Astrocyte (in vitro differentiated cells and primary cell): Measurements from ENCODE around the gene USP48. TPM values are rescaled to one million over a fixed set of nuclear protein-coding genes. Genes with fewer than 3 reads are reported as not detected.

Experiments
- DNase-seq: peaks from one replicate; pipeline ENCODE4 v3.0.0-alpha.2; 2010; ENCODE audit warnings: low read depth
- FAIRE-seq: peaks from 2 replicates; lab custom pipeline; 2011; peaks lifted over from hg19 to GRCh38; lab: Jason Lieb, UNC
- H2AFZ ChIP-seq: 2 replicates; pipeline ENCODE4 v1.6.0; 2012; ENCODE audit warnings: low read depth, low read length, inconsistent platforms
- H3K27ac ChIP-seq: 2 replicates; pipeline ENCODE4 v1.5.1; 2011; ENCODE audit warnings: low read depth, low read length, inconsistent platforms
- H3K27me3 ChIP-seq: 2 replicates; pipeline ENCODE4 v1.6.0; 2011; ENCODE audit warnings: low read length, inconsistent platforms; ENCODE audit not compliant: insufficient read depth
- H3K36me3 ChIP-seq: 2 replicates; pipeline ENCODE4 v1.5.1; 2011; ENCODE audit warnings: low read length, inconsistent platforms; ENCODE audit not compliant: insufficient read depth
- H3K4me1 ChIP-seq: 2 replicates; pipeline ENCODE4 v1.5.1; 2011; ENCODE audit warnings: low read length, inconsistent platforms; ENCODE audit not compliant: insufficient read depth
- H3K4me2 ChIP-seq: 2 replicates; pipeline ENCODE4 v1.6.0; 2012; ENCODE audit warnings: low read length, inconsistent platforms
- H3K4me3 ChIP-seq: 2 replicates; pipeline ENCODE4 v1.5.1; 2011; ENCODE audit warnings: low read depth, mild to moderate bottlenecking, low read length, inconsistent platforms; ENCODE audit not compliant: insufficient read depth
- H3K79me2 ChIP-seq: 2 replicates; pipeline ENCODE4 v1.6.0; 2012; ENCODE audit warnings: mild to moderate bottlenecking, low read length, inconsistent platforms; ENCODE audit not compliant: insufficient read depth
- H3K9ac ChIP-seq: 2 replicates; pipeline ENCODE4 v1.6.0; 2012; ENCODE audit warnings: mild to moderate bottlenecking, low read length, inconsistent platforms
- H3K9me3 ChIP-seq: 2 replicates; pipeline ENCODE4 v1.5.1; 2012; ENCODE audit warnings: low read depth, mild to moderate bottlenecking, low read length, inconsistent platforms; ENCODE audit not compliant: insufficient read depth
- H4K20me1 ChIP-seq: 2 replicates; pipeline ENCODE4 v1.6.0; 2012; ENCODE audit warnings: low read length, inconsistent platforms; ENCODE audit not compliant: insufficient read depth
- H3K27ac Mint-ChIP-seq: one replicate; pipeline ENCODE4 v1.8.0; 2021; ENCODE audit warnings: mild to moderate bottlenecking, mixed read lengths; ENCODE audit not compliant: unreplicated experiment
- H3K27me3 Mint-ChIP-seq: one replicate; pipeline ENCODE4 v1.8.0; 2021; ENCODE audit warnings: low read depth, mixed read lengths; ENCODE audit not compliant: unreplicated experiment
- H3K36me3 Mint-ChIP-seq: one replicate; pipeline ENCODE4 v1.8.0; 2021; ENCODE audit warnings: low read depth, mixed read lengths; ENCODE audit not compliant: unreplicated experiment
- H3K4me1 Mint-ChIP-seq: one replicate; pipeline ENCODE4 v1.8.0; 2021; ENCODE audit warnings: low read depth, mixed read lengths; ENCODE audit not compliant: unreplicated experiment
- H3K4me3 Mint-ChIP-seq: one replicate; pipeline ENCODE4 v1.8.0; 2021; ENCODE audit warnings: mild to moderate bottlenecking, moderate library complexity, mixed read lengths; ENCODE audit not compliant: unreplicated experiment
- H3K9me3 Mint-ChIP-seq: one replicate; pipeline ENCODE4 v1.8.0; 2021; ENCODE audit warnings: mild to moderate bottlenecking, mixed read lengths; ENCODE audit not compliant: unreplicated experiment
- EZH2 ChIP-seq: IDR thresholded peaks from 2 replicates; pipeline ENCODE4 v1.6.1; 2012; ENCODE audit warnings: mild to moderate bottlenecking, low read length, inconsistent platforms; ENCODE audit not compliant: insufficient read depth
- total RNA-seq: library from RNA; stranded (reverse); gene quantifications from 2 replicates; pipeline ENCODE4 v1.2.1, GENCODE V29; 2021
- TF ChIP-seq, protein P1 (sequence below): IDR thresholded peaks from 2 replicates; pipeline ENCODE4 v1.5.1; 2011; ENCODE audit warnings: low read depth, mild to moderate bottlenecking, inconsistent platforms, low read length, moderate library complexity; ENCODE audit not compliant: insufficient read depth

The USP48 gene
- total RNA-seq, 1 donor from 2014 or later, result 85.7 TPM

DNA sequence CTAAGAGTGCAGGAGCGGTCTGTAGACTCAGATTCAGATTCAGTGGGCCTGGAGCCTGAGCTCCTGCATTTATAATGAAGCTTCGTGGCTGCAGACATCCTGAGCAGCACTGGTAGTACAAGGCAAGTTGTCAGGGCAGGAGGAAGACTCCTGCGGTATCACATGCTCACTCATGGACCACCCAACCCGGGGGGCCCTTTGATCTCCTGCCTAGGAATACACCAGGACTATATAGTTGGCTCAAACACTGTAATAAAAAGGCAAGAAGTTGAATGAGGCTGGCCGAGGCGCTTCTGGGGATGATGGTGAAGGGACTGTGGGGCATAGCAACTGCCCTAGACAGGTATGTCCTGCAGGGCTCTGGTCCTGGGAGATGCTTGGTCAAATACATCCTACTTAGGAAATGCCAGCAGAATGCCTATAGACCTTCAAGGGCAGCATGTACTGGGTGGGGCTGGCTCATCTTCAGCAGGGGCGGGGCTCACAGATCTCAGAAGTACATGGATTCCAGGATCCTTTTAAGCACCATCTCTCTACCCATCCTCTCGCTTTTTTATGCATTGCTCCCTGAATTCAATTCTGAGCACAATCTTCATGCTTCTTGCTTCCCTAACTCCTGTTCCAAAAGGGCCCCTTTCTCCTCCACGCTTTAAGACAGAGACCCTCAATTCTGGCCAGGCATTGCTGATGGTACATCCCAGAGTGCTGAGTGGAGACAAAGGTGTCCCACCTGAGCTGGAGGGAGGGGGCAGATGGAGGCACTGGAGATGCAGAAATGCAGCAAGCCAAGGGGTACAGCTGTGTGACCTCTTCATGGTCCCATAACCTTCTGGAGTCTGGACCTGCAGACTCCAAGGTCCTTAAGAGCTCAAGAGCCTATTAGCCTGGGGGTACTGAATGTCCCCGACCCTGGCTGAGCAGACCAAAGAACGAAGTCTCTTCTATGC is 111.7 kb downstream of the USP48 start:
- Histone ChIP-seq H3K9ac (no peak overlapping the region), H3K36me3 (no peaks in the 10 kb centered on the region), H2AFZ (no peak overlapping the region), H3K9me3 (no peaks in the 10 kb centered on the region), H3K4me3 (no peak overlapping the region), H3K27me3 (peaks cover 34% of the 10 kb centered on the region), H3K4me2 (no peak overlapping the region), H3K79me2 (no peaks in the 10 kb centered on the region), H4K20me1 (peaks cover 49% of the 10 kb centered on the region), H3K4me1 (peaks cover 33% of the 10 kb centered on the region), H3K27ac (no peak overlapping the region)
- H3K9me3 Mint-ChIP-seq, result no peaks in the 10 kb centered on the region
- DNase-seq (no peak), FAIRE-seq (no peak)
- no peak overlapping the region for H3K27ac Mint-ChIP-seq
- H3K36me3 Mint-ChIP-seq, result no peaks in the 10 kb centered on the region
- H3K4me3 Mint-ChIP-seq, result no peak overlapping the region
- peaks cover 20% of the 10 kb centered on the region for H3K4me1 Mint-ChIP-seq
- H3K27me3 Mint-ChIP-seq, result peaks cover 12% of the 10 kb centered on the region
- TF ChIP-seq, protein P1, sequence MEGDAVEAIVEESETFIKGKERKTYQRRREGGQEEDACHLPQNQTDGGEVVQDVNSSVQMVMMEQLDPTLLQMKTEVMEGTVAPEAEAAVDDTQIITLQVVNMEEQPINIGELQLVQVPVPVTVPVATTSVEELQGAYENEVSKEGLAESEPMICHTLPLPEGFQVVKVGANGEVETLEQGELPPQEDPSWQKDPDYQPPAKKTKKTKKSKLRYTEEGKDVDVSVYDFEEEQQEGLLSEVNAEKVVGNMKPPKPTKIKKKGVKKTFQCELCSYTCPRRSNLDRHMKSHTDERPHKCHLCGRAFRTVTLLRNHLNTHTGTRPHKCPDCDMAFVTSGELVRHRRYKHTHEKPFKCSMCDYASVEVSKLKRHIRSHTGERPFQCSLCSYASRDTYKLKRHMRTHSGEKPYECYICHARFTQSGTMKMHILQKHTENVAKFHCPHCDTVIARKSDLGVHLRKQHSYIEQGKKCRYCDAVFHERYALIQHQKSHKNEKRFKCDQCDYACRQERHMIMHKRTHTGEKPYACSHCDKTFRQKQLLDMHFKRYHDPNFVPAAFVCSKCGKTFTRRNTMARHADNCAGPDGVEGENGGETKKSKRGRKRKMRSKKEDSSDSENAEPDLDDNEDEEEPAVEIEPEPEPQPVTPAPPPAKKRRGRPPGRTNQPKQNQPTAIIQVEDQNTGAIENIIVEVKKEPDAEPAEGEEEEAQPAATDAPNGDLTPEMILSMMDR, result no peak
- TF ChIP-seq EZH2, result no peak

DNA sequence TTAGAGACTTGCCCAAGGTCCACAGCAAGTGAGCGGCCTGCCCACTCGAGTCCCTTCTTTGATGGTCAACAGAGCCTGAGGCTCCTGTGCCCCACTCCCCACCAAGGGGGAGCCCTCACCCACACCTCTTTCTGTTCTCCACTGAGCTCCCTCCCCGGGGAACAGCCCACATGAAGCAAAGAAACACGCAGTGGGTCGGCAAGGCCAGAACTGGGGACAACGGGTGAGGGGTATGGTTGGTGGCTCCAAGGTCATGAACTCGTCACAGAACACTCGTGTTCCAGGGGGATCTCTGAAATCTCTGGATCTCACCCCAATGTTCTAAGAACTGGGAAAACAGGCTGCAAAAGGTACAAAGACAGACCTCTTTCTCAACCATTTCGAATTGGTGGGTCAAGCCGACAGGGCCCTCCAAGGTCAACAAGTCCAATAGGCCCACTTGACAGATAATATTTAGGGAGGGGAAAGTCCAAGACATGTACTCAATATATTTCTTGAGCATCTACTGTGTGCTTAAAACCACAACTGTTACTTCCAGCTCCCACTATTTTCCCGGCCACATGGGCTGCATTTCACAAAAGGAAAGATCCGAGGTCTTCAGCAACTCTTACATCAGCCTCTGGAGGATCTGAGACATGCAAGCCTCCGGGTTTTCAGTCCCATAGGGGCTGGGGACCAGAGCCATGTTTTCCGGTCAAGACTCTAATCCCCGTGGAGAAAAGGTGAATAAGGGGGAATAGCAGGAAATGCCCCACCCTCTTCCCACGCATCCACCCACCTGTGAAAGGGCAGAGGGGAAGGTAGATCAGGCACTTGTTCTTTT is 112.7 kb downstream of the USP48 start:
- no peaks in the 10 kb centered on the region for H3K9me3 Mint-ChIP-seq

More for the DNA sequence above, 112.7 kb downstream of the USP48 start:
- peaks cover 37% of the 10 kb centered on the region for H3K4me1 ChIP-seq
- H3K9me3 ChIP-seq, result no peaks in the 10 kb centered on the region
- H3K4me1 Mint-ChIP-seq, result peaks cover 22% of the 10 kb centered on the region
- H3K9ac ChIP-seq, result no peak overlapping the region
- no peak overlapping the region for H3K27ac ChIP-seq
- peak overlapping the region; percentile 77 for H3K4me2 ChIP-seq
- no peak overlapping the region for H3K4me3 Mint-ChIP-seq
- FAIRE-seq, result no peak
- no peaks in the 10 kb centered on the region for H3K36me3 ChIP-seq
- H3K27me3 ChIP-seq, result peaks cover 35% of the 10 kb centered on the region
- peak overlapping the region; percentile 41 for H3K27ac Mint-ChIP-seq
- DNase-seq, result no peak
- peaks cover 12% of the 10 kb centered on the region for H3K27me3 Mint-ChIP-seq
- TF ChIP-seq, protein P1, result no peak
- TF ChIP-seq EZH2, result no peak
- no peaks in the 10 kb centered on the region for H3K36me3 Mint-ChIP-seq
- H2AFZ ChIP-seq, result no peak overlapping the region
- peaks cover 57% of the 10 kb centered on the region for H4K20me1 ChIP-seq
- no peak overlapping the region for H3K4me3 ChIP-seq
- no peaks in the 10 kb centered on the region for H3K79me2 ChIP-seq
